K562 (cell line): Measurements from ENCODE around the gene PTPRC. TPM values are rescaled to one million over a fixed set of nuclear protein-coding genes. Genes with fewer than 3 reads are reported as not detected.

ENCODE experiments used
- ATAC-seq: fragments of 200-7000 bp; cut with Tn5 transposase; 3 replicates; pipeline ENCODE4 v1.9.1; 2020; ENCODE audit warnings: moderate library complexity
- BruUV-seq: library from RNA; stranded (reverse); fragments of 400-500 nt; replicated peaks from 2 replicates; lab custom pipeline; 2021; lab: Mats Ljungman, UMichigan
- CTCF ChIA-PET: fragments of 300-600 bp; formaldehyde crosslinking; extraction: SDS; loops from one replicate; lab custom pipeline; 2021; ENCODE audit warnings: low intra/inter-chr PET ratio; lab: Yijun Ruan, JAX
- POLR2A ChIA-PET: fragments of 300-600, 350-650 bp; sonication (Branson Sonifier 250); formaldehyde crosslinking; extraction: SDS; loops from one replicate; lab custom pipeline; 2021; ENCODE audit warnings: antibody characterized with exemption, inconsistent platforms; lab: Yijun Ruan, JAX
- DNase-seq, 4 experiments: peaks; one replicate each; pipeline versions ENCODE4 v3.0.0 to v3.0.0-alpha.2; 2011 to 2018; ENCODE audit warnings: low spot score in 3 of 4, mixed read lengths in 3 of 4; ENCODE audit errors: extremely low read depth in 1 of 4
- FAIRE-seq: peaks from 2 replicates; lab custom pipeline; 2011; peaks lifted over from hg19 to GRCh38; lab: Jason Lieb, UNC
- H2AFZ ChIP-seq: 2 replicates; pipeline ENCODE4 v1.6.0; 2011; ENCODE audit warnings: low read depth, low read length, control low read depth, inconsistent platforms
- H3K27ac ChIP-seq: fragments of 200-600 bp; 3 replicates; pipeline ENCODE4 v1.8.0; 2011; ENCODE audit warnings: low read depth, mild to moderate bottlenecking, control low read depth, inconsistent platforms, low read length, moderate library complexity, mixed read lengths; ENCODE audit errors: extremely low read depth
- H3K27me3 ChIP-seq, 2 experiments: fragments of 300-600 bp in 1 of 2; 2 replicates in 1 of 2; 3 replicates in 1 of 2; pipeline versions ENCODE4 v1.6.0 to v1.8.0; 2011; ENCODE audit warnings: inconsistent platforms in 2 of 2, low read length in 2 of 2, mild to moderate bottlenecking in 1 of 2, mixed read lengths in 1 of 2, moderate library complexity in 1 of 2; ENCODE audit not compliant: control insufficient read depth in 2 of 2, insufficient read depth in 2 of 2
- H3K36me3 ChIP-seq: fragments of 300-600 bp; 3 replicates; pipeline ENCODE4 v1.8.0; 2011; ENCODE audit warnings: mild to moderate bottlenecking, low read length, inconsistent platforms; ENCODE audit not compliant: control insufficient read depth, insufficient read depth
- H3K4me1 ChIP-seq, 2 experiments: fragments of 200-600 bp in 1 of 2; replicated peaks in 1 of 2; 2 replicates in 1 of 2; 3 replicates in 1 of 2; pipeline versions ENCODE4 v1.5.1 to v1.8.0; 2011; ENCODE audit warnings: inconsistent platforms in 2 of 2, low read length in 2 of 2, mild to moderate bottlenecking in 1 of 2, mixed read lengths in 1 of 2, moderate library complexity in 1 of 2; ENCODE audit not compliant: control insufficient read depth in 2 of 2, insufficient read depth in 2 of 2
- H3K4me2 ChIP-seq: 2 replicates; pipeline ENCODE4 v1.6.1; 2011; ENCODE audit warnings: low read length, control low read depth, inconsistent platforms, mixed read lengths; ENCODE audit not compliant: insufficient read depth
- H3K4me3 ChIP-seq: fragments of 200-600 bp; sonication (generic), shearing (Covaris generic); 2 replicates; pipeline ENCODE4 v1.5.1; 2016; ENCODE audit warnings: control low read depth, inconsistent platforms
- H3K79me2 ChIP-seq: fragments of 200-600 bp; 3 replicates; pipeline ENCODE4 v1.8.0; 2011; ENCODE audit warnings: low read length, inconsistent platforms; ENCODE audit not compliant: control insufficient read depth, insufficient read depth
- H3K9ac ChIP-seq, 2 experiments: 2 replicates each; pipeline versions ENCODE4 v1.6.0 to v1.6.1; 2011; ENCODE audit warnings: low read depth in 2 of 2, low read length in 2 of 2, control low read depth in 1 of 2, inconsistent platforms in 1 of 2, mild to moderate bottlenecking in 1 of 2, mixed read lengths in 1 of 2; ENCODE audit not compliant: insufficient read depth in 1 of 2
- H3K9me1 ChIP-seq: one replicate; pipeline ENCODE4 v1.6.0; 2011; ENCODE audit warnings: inconsistent platforms, mild to moderate bottlenecking, low read length, moderate library complexity; ENCODE audit not compliant: control insufficient read depth, insufficient read depth
- H3K9me3 ChIP-seq: replicated peaks from 2 replicates; pipeline ENCODE4 v1.5.1; 2011; ENCODE audit warnings: low read depth, low read length, inconsistent platforms; ENCODE audit not compliant: control insufficient read depth, insufficient read depth
- H4K20me1 ChIP-seq: replicated peaks from 2 replicates; pipeline ENCODE4 v1.6.1; 2011; ENCODE audit warnings: low read length, inconsistent platforms, mixed read lengths; ENCODE audit not compliant: control insufficient read depth, insufficient read depth
- BRD4 ChIP-seq: fragments of 200-600 bp; sonication (generic); IDR thresholded peaks from 2 replicates; pipeline ENCODE4 v1.6.1; 2017; ENCODE audit warnings: inconsistent platforms
- CHD4 ChIP-seq: fragments of 200-600 bp; sonication (generic); IDR thresholded peaks from 3 replicates; pipeline ENCODE4 v1.6.1; 2012; ENCODE audit warnings: low read depth, mild to moderate bottlenecking, mixed read lengths, low read length, inconsistent platforms; ENCODE audit not compliant: insufficient read depth, insufficient replicate concordance, poor library complexity, severe bottlenecking
- GABPB1 ChIP-seq: sonication (generic); formaldehyde crosslinking; IDR thresholded peaks from 2 replicates; pipeline ENCODE4 v1.8.0; 2022; ENCODE audit warnings: mild to moderate bottlenecking, missing genetic modification reagents
- HCFC1 ChIP-seq: IDR thresholded peaks from 2 replicates; pipeline ENCODE4 v1.6.1; 2012; ENCODE audit warnings: low read depth, low read length, improper control_type of control experiment
- MAFG ChIP-seq: fragments of 450-650 bp; conservative IDR thresholded peaks from 2 replicates; pipeline ENCODE4 v1.6.1; 2016; ENCODE audit warnings: missing genetic modification characterization, missing compliant biosample characterization
- MAZ ChIP-seq, 2 experiments: fragments of 450-650 bp in 1 of 2; sonication (generic) in 1 of 2; formaldehyde crosslinking; IDR thresholded peaks in 1 of 2; conservative IDR thresholded peaks in 1 of 2; 2 replicates each; pipeline versions ENCODE4 v1.4.0 to v1.5.0; 2020; ENCODE audit warnings: mild to moderate bottlenecking in 1 of 2, missing genetic modification reagents in 1 of 2
- MEF2A ChIP-seq: IDR thresholded peaks from 2 replicates; pipeline ENCODE4 v1.6.1; 2011; ENCODE audit warnings: low read depth, mild to moderate bottlenecking, low read length, moderate library complexity; ENCODE audit not compliant: control insufficient read depth
- NELFE ChIP-seq: IDR thresholded peaks from 2 replicates; pipeline ENCODE4 v1.6.1; 2011; ENCODE audit warnings: mild to moderate bottlenecking; ENCODE audit not compliant: insufficient read depth, insufficient read length
- PCBP1 ChIP-seq: fragments of 200-400 bp; formaldehyde crosslinking; IDR thresholded peaks from 2 replicates; pipeline ENCODE4 v1.6.1; 2018; ENCODE audit warnings: mild to moderate bottlenecking, low read depth, low read length; ENCODE audit not compliant: poor library complexity, severe bottlenecking
- POLR2H ChIP-seq: IDR thresholded peaks from 2 replicates; pipeline ENCODE4 v1.6.1; 2016; ENCODE audit warnings: missing genetic modification characterization, low read depth, mild to moderate bottlenecking, control low read depth, missing compliant biosample characterization, moderate library complexity
- PTTG1 ChIP-seq: fragments of 450-650 bp; IDR thresholded peaks from 2 replicates; pipeline ENCODE4 v1.6.1; 2016; ENCODE audit warnings: low read depth, mild to moderate bottlenecking, missing genetic modification characterization, missing compliant biosample characterization
- TAF1 ChIP-seq: IDR thresholded peaks from 2 replicates; pipeline ENCODE4 v1.6.1; 2011; ENCODE audit warnings: mild to moderate bottlenecking, low read length, moderate library complexity; ENCODE audit not compliant: insufficient read depth, control insufficient read depth, severe bottlenecking; ENCODE audit errors: extremely low read depth
- TCF7 ChIP-seq: sonication (generic); IDR thresholded peaks from 2 replicates; pipeline ENCODE4 v1.6.1; 2016; ENCODE audit warnings: antibody characterized with exemption, borderline replicate concordance
- in situ Hi-C: fragments of 300-500 bp; cut with MboI; formaldehyde crosslinking; loops from 4 replicates; pipeline ENCODE4 v1.15.0; 2018; ENCODE audit warnings: inconsistent platforms, mixed read lengths
- intact Hi-C: fragments of 100-400 bp; cut with micrococcal nuclease; formaldehyde crosslinking; loops from 2 replicates; pipeline ENCODE4 v1.14.2; 2022
- polyA plus RNA-seq, 8 experiments: library from polyadenylated mRNA; depleted of rRNA in 4 of 8; stranded (reverse) in 5 of 8; unstranded in 3 of 8; fragments of >200 nt; fragmentation: Nextera tagmentation in 2 of 8; fragmentation: Illumina TruSeq in 1 of 8; extraction: Ambion mirVana in 2 of 8; extraction: Trizol in 1 of 8; gene quantifications; 2 replicates each; pipeline versions ENCODE4 v1.2.1 to v1.2.3, GENCODE V29; 2011 to 2014; ENCODE audit warnings: inconsistent platforms in 1 of 8, missing spikeins in 1 of 8
- total RNA-seq, 7 experiments: library from RNA; depleted of rRNA in 6 of 7; stranded (reverse); fragments of >200 nt in 6 of 7; fragmentation: Illumina TruSeq in 2 of 7; extraction: Trizol in 2 of 7; gene quantifications; 2 replicates each; pipeline versions ENCODE4 v1.2.1 to v1.2.3, GENCODE V29; 2011 to 2021; ENCODE audit warnings: low replicate concordance in 1 of 7
- TF ChIP-seq, protein P1 (sequence below): fragments of 250-450 bp; sonication (Bioruptor Pico); IDR thresholded peaks from 2 replicates; pipeline ENCODE4 v1.4.0; 2020; ENCODE audit warnings: mild to moderate bottlenecking
- TF ChIP-seq, protein P2 (sequence below): fragments of 450-650 bp; formaldehyde crosslinking; IDR thresholded peaks from 2 replicates; pipeline ENCODE4 v1.4.0; 2020; ENCODE audit warnings: mild to moderate bottlenecking, moderate library complexity
- TF ChIP-seq, protein P3 (sequence below): sonication (generic); formaldehyde crosslinking; IDR thresholded peaks from 2 replicates; pipeline ENCODE4 v1.9.0; 2022; ENCODE audit warnings: mild to moderate bottlenecking, missing genetic modification reagents

The PTPRC gene
- total and polyA plus RNA-seq, 9 of the 15 experiments (the other 6 are each of a cell fraction or from before 2014, with no cell fraction given): 7.1 to 107 (median 62.9) TPM

DNA sequence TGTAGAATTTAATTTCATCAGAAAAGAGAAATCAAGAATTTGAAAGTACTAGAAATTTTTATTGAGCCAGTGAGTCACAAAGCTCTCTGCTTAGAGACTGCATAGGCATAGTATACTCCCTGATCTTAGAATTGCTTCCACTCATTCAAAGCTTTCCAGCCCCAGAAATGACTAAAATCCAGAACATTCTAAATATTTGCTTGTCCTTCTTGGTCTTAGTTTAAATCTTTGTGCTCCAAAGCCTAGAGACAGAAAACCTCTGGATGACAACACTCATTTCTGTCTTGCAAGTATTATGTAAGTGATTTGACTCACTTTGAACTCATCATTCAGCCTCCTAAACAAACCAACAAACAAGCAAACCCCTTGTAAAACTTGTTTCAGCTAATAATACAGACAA lies 74.2 kb downstream of the PTPRC start:
- FAIRE-seq: no peak
- H3K9ac ChIP-seq: no peak overlapping the region
- ATAC-seq: no peak
- H3K4me3 ChIP-seq: no peak overlapping the region
- no peak overlapping the region for H3K4me2 ChIP-seq
- H3K27ac ChIP-seq: no peak overlapping the region
- H2AFZ ChIP-seq: no peak overlapping the region
- H3K4me1 ChIP-seq: no peaks in the 10 kb centered on the region
- peaks cover 7% of the 10 kb centered on the region; the same call in 1 of the 3 replicates for H3K36me3 ChIP-seq
- intact Hi-C loops (no loop called here), in situ Hi-C loops (no loop called here)
- H3K27me3 ChIP-seq: no peaks in the 10 kb centered on the region
- no peaks in the 10 kb centered on the region for H4K20me1 ChIP-seq
- H3K79me2 ChIP-seq: no peaks in the 10 kb centered on the region
- no peaks in the 10 kb centered on the region for H3K9me3 ChIP-seq
- CTCF ChIA-PET: no interaction called here
- POLR2A ChIA-PET: no interaction called here
- no TSS peak for BruUV-seq
- H3K9me1 ChIP-seq: no peaks in the 10 kb centered on the region
- no peak for DNase-seq
- TF ChIP-seq MEF2A: no peak
- TF ChIP-seq PTTG1: no peak
- no peak for TF ChIP-seq PCBP1
- TF ChIP-seq POLR2H (tag): no peak
- no peak for TF ChIP-seq MAZ (CRISPR knock-in tag; conservative IDR thresholded peaks at IDR 0.05 in 1 of 2, IDR thresholded peaks at IDR 0.05 in 1 of 2)
- TF ChIP-seq GABPB1: no peak
- no peak for TF ChIP-seq CHD4
- TF ChIP-seq, protein P1, sequence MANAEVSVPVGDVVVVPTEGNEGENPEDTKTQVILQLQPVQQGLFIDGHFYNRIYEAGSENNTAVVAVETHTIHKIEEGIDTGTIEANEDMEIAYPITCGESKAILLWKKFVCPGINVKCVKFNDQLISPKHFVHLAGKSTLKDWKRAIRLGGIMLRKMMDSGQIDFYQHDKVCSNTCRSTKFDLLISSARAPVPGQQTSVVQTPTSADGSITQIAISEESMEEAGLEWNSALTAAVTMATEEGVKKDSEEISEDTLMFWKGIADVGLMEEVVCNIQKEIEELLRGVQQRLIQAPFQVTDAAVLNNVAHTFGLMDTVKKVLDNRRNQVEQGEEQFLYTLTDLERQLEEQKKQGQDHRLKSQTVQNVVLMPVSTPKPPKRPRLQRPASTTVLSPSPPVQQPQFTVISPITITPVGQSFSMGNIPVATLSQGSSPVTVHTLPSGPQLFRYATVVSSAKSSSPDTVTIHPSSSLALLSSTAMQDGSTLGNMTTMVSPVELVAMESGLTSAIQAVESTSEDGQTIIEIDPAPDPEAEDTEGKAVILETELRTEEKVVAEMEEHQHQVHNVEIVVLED (CRISPR knock-in tag): no peak
- TF ChIP-seq HCFC1: no peak
- no peak for TF ChIP-seq NELFE
- TF ChIP-seq, protein P2, sequence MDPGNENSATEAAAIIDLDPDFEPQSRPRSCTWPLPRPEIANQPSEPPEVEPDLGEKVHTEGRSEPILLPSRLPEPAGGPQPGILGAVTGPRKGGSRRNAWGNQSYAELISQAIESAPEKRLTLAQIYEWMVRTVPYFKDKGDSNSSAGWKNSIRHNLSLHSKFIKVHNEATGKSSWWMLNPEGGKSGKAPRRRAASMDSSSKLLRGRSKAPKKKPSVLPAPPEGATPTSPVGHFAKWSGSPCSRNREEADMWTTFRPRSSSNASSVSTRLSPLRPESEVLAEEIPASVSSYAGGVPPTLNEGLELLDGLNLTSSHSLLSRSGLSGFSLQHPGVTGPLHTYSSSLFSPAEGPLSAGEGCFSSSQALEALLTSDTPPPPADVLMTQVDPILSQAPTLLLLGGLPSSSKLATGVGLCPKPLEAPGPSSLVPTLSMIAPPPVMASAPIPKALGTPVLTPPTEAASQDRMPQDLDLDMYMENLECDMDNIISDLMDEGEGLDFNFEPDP: no peak
- TF ChIP-seq, protein P3, sequence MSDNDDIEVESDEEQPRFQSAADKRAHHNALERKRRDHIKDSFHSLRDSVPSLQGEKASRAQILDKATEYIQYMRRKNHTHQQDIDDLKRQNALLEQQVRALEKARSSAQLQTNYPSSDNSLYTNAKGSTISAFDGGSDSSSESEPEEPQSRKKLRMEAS (CRISPR knock-in tag): no peak
- no peak for TF ChIP-seq TCF7
- no peak for TF ChIP-seq MAFG (tag)
- no peak for TF ChIP-seq TAF1
- no peak for TF ChIP-seq BRD4
